A549 (cell line): Measurements from ENCODE around the gene LRIT3. TPM values are rescaled to one million over a fixed set of nuclear protein-coding genes. Genes with fewer than 3 reads are reported as not detected.

Experiments
- ATAC-seq, 2 experiments: fragments of 200-7000 bp in 1 of 2; fragments of >200 bp in 1 of 2; cut with Nextera tagmentation in 1 of 2; cut with Tn5 transposase in 1 of 2; 3 replicates each; pipeline versions ENCODE4 v1.8.0 to v1.9.1; 2018 to 2020; ENCODE audit warnings: mild to moderate bottlenecking in 1 of 2, moderate library complexity in 1 of 2
- CTCF ChIA-PET: fragments of 300-600 bp; sonication (Branson Sonifier 250); formaldehyde crosslinking; extraction: SDS; loops from one replicate; lab custom pipeline; 2021; ENCODE audit warnings: antibody characterized with exemption, inconsistent platforms; lab: Yijun Ruan, JAX
- POLR2A ChIA-PET: fragments of 350-600 bp; formaldehyde crosslinking; extraction: SDS; loops from one replicate; lab custom pipeline; 2021; ENCODE audit warnings: antibody characterized with exemption, inconsistent platforms; lab: Yijun Ruan, JAX
- DNase-seq, 2 experiments: peaks; one replicate each; pipeline versions ENCODE4 v3.0.0 to v3.0.0-alpha.2; 2011 to 2016; ENCODE audit warnings: low read depth in 1 of 2, low spot score in 1 of 2
- FAIRE-seq: peaks from 2 replicates; lab custom pipeline; 2011; peaks lifted over from hg19 to GRCh38; lab: Jason Lieb, UNC
- H3K27ac ChIP-seq, 2 experiments: fragments of >200 bp; sonication (Bioruptor Twin); formaldehyde crosslinking; 3 replicates each; pipeline ENCODE4 v1.5.1; 2016 to 2017
- H3K4me1 ChIP-seq: fragments of >200 bp; sonication (Bioruptor Twin); formaldehyde crosslinking; 3 replicates; pipeline ENCODE4 v1.6.1; 2016
- H3K4me2 ChIP-seq: fragments of >200 bp; sonication (Bioruptor Twin); formaldehyde crosslinking; 3 replicates; pipeline ENCODE4 v1.6.1; 2016
- H3K4me3 ChIP-seq: fragments of >200 bp; sonication (Bioruptor Twin); formaldehyde crosslinking; 3 replicates; pipeline ENCODE4 v1.5.1; 2016
- H3K9me3 ChIP-seq: fragments of >200 bp; sonication (Bioruptor Twin); formaldehyde crosslinking; 3 replicates; pipeline ENCODE4 v1.6.1; 2016
- CBX2 ChIP-seq: fragments of 200-600 bp; sonication (generic); IDR thresholded peaks from 2 replicates; pipeline ENCODE4 v1.6.1; 2016; ENCODE audit warnings: low read depth, mild to moderate bottlenecking, borderline replicate concordance
- CBX8 ChIP-seq: fragments of 200-600 bp; sonication (generic); IDR thresholded peaks from 2 replicates; pipeline ENCODE4 v1.6.1; 2016
- CHD2 ChIP-seq: fragments of 150-350 bp; IDR thresholded peaks from 2 replicates; pipeline ENCODE4 v1.6.1; 2014; ENCODE audit warnings: low read length; ENCODE audit not compliant: partially characterized antibody
- EHMT2 ChIP-seq: fragments of 200-600 bp; sonication (generic); IDR thresholded peaks from 2 replicates; pipeline ENCODE4 v1.6.1; 2016; ENCODE audit warnings: antibody characterized with exemption, low read depth, mild to moderate bottlenecking, moderate library complexity
- ESRRA ChIP-seq: fragments of 150-350 bp; IDR thresholded peaks from 2 replicates; pipeline ENCODE4 v1.6.1; 2014; ENCODE audit warnings: mild to moderate bottlenecking, low read length, borderline replicate concordance
- FOSB ChIP-seq: fragments of 250-450 bp; sonication (Bioruptor Pico); IDR thresholded peaks from 2 replicates; pipeline ENCODE4 v1.5.0; 2020; ENCODE audit warnings: mild to moderate bottlenecking, moderate library complexity
- FOXS1 ChIP-seq: fragments of 250-450 bp; sonication (Bioruptor Pico); IDR thresholded peaks from 2 replicates; pipeline ENCODE4 v1.5.0; 2020; ENCODE audit warnings: mild to moderate bottlenecking, moderate library complexity
- HEYL ChIP-seq: fragments of 250-450 bp; sonication (Bioruptor Pico); IDR thresholded peaks from 2 replicates; pipeline ENCODE4 v1.8.0; 2021; ENCODE audit warnings: mild to moderate bottlenecking, moderate library complexity
- HOXA7 ChIP-seq: fragments of 250-450 bp; sonication (Bioruptor Pico); IDR thresholded peaks from 2 replicates; pipeline ENCODE4 v1.5.0; 2020; ENCODE audit warnings: mild to moderate bottlenecking, moderate library complexity
- HOXB5 ChIP-seq: fragments of 250-450 bp; sonication (Bioruptor Pico); IDR thresholded peaks from 2 replicates; pipeline ENCODE4 v1.5.0; 2020; ENCODE audit warnings: mild to moderate bottlenecking, moderate library complexity
- JUNB ChIP-seq: fragments of >200 bp; sonication (Bioruptor Twin); formaldehyde crosslinking; IDR thresholded peaks from 2 replicates; pipeline ENCODE4 v1.6.1; 2016
- KDM1A ChIP-seq: fragments of 200-600 bp; sonication (generic); IDR thresholded peaks from 2 replicates; pipeline ENCODE4 v1.6.1; 2016; ENCODE audit warnings: low read depth, mild to moderate bottlenecking
- KDM5A ChIP-seq: fragments of 200-600 bp; sonication (generic); IDR thresholded peaks from 2 replicates; pipeline ENCODE4 v1.6.1; 2016; ENCODE audit warnings: antibody characterized with exemption, mild to moderate bottlenecking
- POLR2A ChIP-seq: IDR thresholded peaks from 2 replicates; pipeline ENCODE4 v1.6.1; 2012; ENCODE audit warnings: mild to moderate bottlenecking, low read length
- POLR2AphosphoS2 ChIP-seq: conservative IDR thresholded peaks from 2 replicates; pipeline ENCODE4 v1.6.1; 2012; ENCODE audit warnings: low read length, improper control_type of control experiment, inconsistent platforms
- RARB ChIP-seq: fragments of 250-450 bp; sonication (Bioruptor Pico); IDR thresholded peaks from 2 replicates; pipeline ENCODE4 v1.8.0; 2021; ENCODE audit warnings: mild to moderate bottlenecking, moderate library complexity
- RCOR1 ChIP-seq: fragments of 150-350 bp; IDR thresholded peaks from 2 replicates; pipeline ENCODE4 v1.6.1; 2014; ENCODE audit warnings: antibody characterized with exemption, low read length, low read depth
- RNF2 ChIP-seq: fragments of 200-600 bp; sonication (generic); IDR thresholded peaks from 2 replicates; pipeline ENCODE4 v1.6.1; 2016; ENCODE audit warnings: low read depth, mild to moderate bottlenecking, antibody characterized with exemption, moderate library complexity, borderline replicate concordance
- SREBF2 ChIP-seq: fragments of 450-650 bp; IDR thresholded peaks from 2 replicates; pipeline ENCODE4 v1.6.1; 2014; ENCODE audit warnings: mild to moderate bottlenecking, moderate library complexity
- TP53 ChIP-seq: fragments of 250-450 bp; sonication (Bioruptor Pico); IDR thresholded peaks from 2 replicates; pipeline ENCODE4 v1.5.0; 2021; ENCODE audit warnings: mild to moderate bottlenecking, moderate library complexity
- ZFP36 ChIP-seq: fragments of 450-650 bp; IDR thresholded peaks from 2 replicates; pipeline ENCODE4 v1.6.1; 2014; ENCODE audit warnings: borderline replicate concordance; ENCODE audit not compliant: partially characterized antibody
- WGBS: methylation state at CpG from one replicate; pipeline ENCODE4 v1.1.6; 2017; ENCODE audit errors: missing lambda C conversion rate; 5-methylcytosine and 5-hydroxymethylcytosine counted together
- polyA plus RNA-seq, 4 experiments: library from polyadenylated mRNA; depleted of rRNA in 3 of 4; stranded (reverse); fragments of >200 nt; fragmentation: RNase III in 1 of 4; extraction: RNeasy Plus Mini Kit Qiagen cat#74134 plus additional on column Dnase treatment in 1 of 4; gene quantifications; 2 replicates in 3 of 4; 3 replicates in 1 of 4; pipeline ENCODE4 v1.2.3, GENCODE V29; 2011 to 2017
- TF ChIP-seq, protein P1 (sequence below): fragments of 250-450 bp; sonication (Bioruptor Pico); IDR thresholded peaks from 2 replicates; pipeline ENCODE4 v1.5.0; 2020; ENCODE audit warnings: low read depth, mild to moderate bottlenecking, moderate library complexity
- TF ChIP-seq, protein P2 (sequence below): IDR thresholded peaks from 2 replicates; pipeline ENCODE4 v1.6.1; 2012
- TF ChIP-seq, protein P3 (sequence below): fragments of 150-350 bp; IDR thresholded peaks from 2 replicates; pipeline ENCODE4 v1.6.1; 2014; ENCODE audit warnings: low read depth, mild to moderate bottlenecking, low read length
- TF ChIP-seq, protein P4 (sequence below): fragments of >200 bp; sonication (Bioruptor Twin); formaldehyde crosslinking; IDR thresholded peaks from 2 replicates; pipeline ENCODE4 v1.6.1; 2016
- TF ChIP-seq, protein P5 (sequence below): IDR thresholded peaks from 2 replicates; pipeline ENCODE4 v1.6.1; 2012; ENCODE audit warnings: low read depth, borderline replicate concordance

LRIT3 gene
- polyA plus RNA-seq, 2 of the 4 experiments (the other 2 are of a cell fraction), result 0.06 TPM

DNA sequence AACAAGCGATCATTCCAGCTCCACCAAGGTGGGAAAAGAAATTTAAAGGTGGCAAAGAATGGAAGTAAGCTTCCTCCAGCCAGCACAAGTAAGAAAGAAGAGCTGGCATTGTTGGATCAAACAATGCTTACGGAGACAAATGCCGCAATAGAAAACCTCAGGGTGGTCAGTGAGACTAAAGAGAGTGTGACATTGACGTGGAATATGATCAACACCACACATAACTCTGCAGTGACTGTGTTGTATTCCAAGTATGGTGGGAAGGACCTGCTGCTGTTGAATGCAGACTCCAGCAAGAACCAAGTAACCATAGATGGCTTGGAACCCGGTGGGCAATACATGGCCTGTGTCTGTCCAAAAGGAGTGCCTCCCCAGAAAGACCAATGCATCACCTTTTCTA lies 22.2 kb downstream of the LRIT3 start:
- no peak overlapping the region for H3K27ac ChIP-seq
- no peak for ATAC-seq
- WGBS, result 53% methylated on average over 5 of the region's 5 CpGs
- no peaks in the 10 kb centered on the region for H3K9me3 ChIP-seq
- POLR2A ChIA-PET, result no interaction called here
- FAIRE-seq, result no peak
- H3K4me3 ChIP-seq, result no peak overlapping the region
- H3K4me1 ChIP-seq, result no peaks in the 10 kb centered on the region
- H3K4me2 ChIP-seq, result no peak overlapping the region
- TF ChIP-seq RCOR1 (no peak), TP53 (no peak), RARB (CRISPR knock-in tag) (no peak), POLR2A (no peak), CBX8 (no peak), EHMT2 (no peak), HOXA7 (CRISPR knock-in tag) (no peak), POLR2AphosphoS2 (no peak), ESRRA (no peak)
- CTCF ChIA-PET, result interaction anchor here (1.2 kb wide), 1 partner anchor 11 kb away, joined by 4 read pairs; no protein-coding TSS in a partner anchor
- no peak for DNase-seq

DNA sequence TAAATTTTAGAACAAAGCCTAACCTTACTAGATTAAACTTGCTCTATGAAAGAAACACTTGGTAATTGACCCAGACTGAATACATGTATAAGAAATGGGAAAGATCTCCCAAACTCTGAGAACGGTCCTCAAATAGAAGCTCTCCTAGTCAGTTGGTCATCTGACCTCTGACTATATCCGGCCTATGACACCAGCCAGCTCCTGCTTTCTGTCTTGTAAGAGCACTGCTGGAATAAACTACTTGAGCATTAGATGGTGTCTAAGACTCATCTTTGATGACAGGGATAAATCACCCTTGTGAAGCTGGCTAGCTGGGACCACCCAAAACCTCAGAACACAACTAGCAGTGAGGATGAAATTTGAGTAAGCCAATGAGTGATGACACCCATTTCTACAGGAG lies 24.2 kb downstream of the LRIT3 start:
- ChIA-PET POLR2A (no interaction called here), CTCF (interaction anchor here (1.2 kb wide), 1 partner anchor 20 kb away, joined by 3 read pairs; no protein-coding TSS in a partner anchor)
- Histone ChIP-seq H3K4me1 (no peaks in the 10 kb centered on the region), H3K9me3 (no peaks in the 10 kb centered on the region), H3K4me3 (no peak overlapping the region), H3K4me2 (no peak overlapping the region), H3K27ac (no peak overlapping the region)
- no peak for ATAC-seq
- DNase-seq, result no peak
- WGBS, result 73% methylated on average over 2 of the region's 2 CpGs
- TF ChIP-seq, protein P1, sequence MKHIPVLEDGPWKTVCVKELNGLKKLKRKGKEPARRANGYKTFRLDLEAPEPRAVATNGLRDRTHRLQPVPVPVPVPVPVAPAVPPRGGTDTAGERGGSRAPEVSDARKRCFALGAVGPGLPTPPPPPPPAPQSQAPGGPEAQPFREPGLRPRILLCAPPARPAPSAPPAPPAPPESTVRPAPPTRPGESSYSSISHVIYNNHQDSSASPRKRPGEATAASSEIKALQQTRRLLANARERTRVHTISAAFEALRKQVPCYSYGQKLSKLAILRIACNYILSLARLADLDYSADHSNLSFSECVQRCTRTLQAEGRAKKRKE (CRISPR knock-in tag), result no peak
- TF ChIP-seq CBX2, result no peak
- TF ChIP-seq RNF2, result no peak
- TF ChIP-seq HOXB5, result no peak
- TF ChIP-seq, protein P2, sequence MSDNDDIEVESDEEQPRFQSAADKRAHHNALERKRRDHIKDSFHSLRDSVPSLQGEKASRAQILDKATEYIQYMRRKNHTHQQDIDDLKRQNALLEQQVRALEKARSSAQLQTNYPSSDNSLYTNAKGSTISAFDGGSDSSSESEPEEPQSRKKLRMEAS, result no peak
- TF ChIP-seq CHD2, result no peak
- TF ChIP-seq FOXS1 (CRISPR knock-in tag), result no peak
- no peak for FAIRE-seq

DNA sequence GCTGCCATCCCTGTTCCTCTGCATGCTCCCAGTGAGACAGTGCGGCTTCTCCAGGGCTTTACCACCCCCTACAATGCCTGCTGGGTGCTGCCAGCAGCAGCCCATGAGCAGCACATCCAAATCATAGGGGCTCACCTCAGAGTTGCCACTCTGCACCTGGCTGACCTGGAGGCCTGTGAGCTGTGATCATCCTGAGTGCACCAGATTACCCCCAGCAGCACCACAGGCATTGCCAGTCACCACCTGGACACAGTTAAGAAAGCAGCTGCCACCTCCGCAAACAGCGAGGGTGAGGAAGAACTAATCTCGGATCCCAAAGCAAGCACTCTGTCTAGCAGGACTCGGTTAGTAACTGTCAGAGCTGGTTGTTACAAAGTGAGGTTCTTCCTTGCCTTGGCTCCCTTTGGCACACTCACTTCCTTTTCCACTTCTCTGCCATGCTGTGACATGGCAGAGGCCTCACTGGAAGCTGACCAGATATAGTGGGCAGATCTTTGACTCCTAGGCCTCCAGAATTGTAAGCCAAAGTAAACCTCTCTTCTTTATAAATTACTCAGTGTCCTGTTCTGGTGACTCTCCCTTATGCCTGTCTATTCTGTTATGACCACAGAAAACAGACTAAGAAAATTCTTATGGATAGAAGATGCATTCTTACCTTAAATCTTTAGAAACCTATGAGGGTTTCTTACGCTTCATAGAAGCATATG lies 25.2 kb downstream of the LRIT3 start:
- FAIRE-seq (no peak), DNase-seq (no peak)
- Histone ChIP-seq H3K9me3 (no peaks in the 10 kb centered on the region), H3K4me3 (no peak overlapping the region)
- TF ChIP-seq SREBF2 (no peak), JUNB (no peak), TP53 (no peak), HOXB5 (no peak), RARB (CRISPR knock-in tag) (no peak), FOXS1 (CRISPR knock-in tag) (no peak), KDM1A (no peak), ZFP36 (no peak), KDM5A (no peak), FOSB (CRISPR knock-in tag) (no peak), HEYL (CRISPR knock-in tag) (no peak), POLR2AphosphoS2 (no peak)
- TF ChIP-seq, protein P3, sequence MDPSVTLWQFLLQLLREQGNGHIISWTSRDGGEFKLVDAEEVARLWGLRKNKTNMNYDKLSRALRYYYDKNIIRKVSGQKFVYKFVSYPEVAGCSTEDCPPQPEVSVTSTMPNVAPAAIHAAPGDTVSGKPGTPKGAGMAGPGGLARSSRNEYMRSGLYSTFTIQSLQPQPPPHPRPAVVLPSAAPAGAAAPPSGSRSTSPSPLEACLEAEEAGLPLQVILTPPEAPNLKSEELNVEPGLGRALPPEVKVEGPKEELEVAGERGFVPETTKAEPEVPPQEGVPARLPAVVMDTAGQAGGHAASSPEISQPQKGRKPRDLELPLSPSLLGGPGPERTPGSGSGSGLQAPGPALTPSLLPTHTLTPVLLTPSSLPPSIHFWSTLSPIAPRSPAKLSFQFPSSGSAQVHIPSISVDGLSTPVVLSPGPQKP, result no peak
- TF ChIP-seq, protein P4, sequence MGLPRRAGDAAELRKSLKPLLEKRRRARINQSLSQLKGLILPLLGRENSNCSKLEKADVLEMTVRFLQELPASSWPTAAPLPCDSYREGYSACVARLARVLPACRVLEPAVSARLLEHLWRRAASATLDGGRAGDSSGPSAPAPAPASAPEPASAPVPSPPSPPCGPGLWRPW, result no peak
- TF ChIP-seq, protein P5, sequence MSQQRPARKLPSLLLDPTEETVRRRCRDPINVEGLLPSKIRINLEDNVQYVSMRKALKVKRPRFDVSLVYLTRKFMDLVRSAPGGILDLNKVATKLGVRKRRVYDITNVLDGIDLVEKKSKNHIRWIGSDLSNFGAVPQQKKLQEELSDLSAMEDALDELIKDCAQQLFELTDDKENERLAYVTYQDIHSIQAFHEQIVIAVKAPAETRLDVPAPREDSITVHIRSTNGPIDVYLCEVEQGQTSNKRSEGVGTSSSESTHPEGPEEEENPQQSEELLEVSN, result no peak
- TF ChIP-seq, all 56 proteins: peak for 0
- H3K4me1 ChIP-seq, result no peaks in the 10 kb centered on the region
- 79% methylated on average over 6 of the region's 6 CpGs for WGBS
- POLR2A ChIA-PET, result no interaction called here
- ATAC-seq, result no peak
- no peak overlapping the region for H3K4me2 ChIP-seq
- no peak overlapping the region for H3K27ac ChIP-seq
- CTCF ChIA-PET, result interaction anchor here (1.2 kb wide), 1 partner anchor 21 kb away, joined by 3 read pairs; no protein-coding TSS in a partner anchor
